ENCODE results near the gene UGT1A9. TPM values are rescaled to one million over a fixed set of nuclear protein-coding genes. Genes with fewer than 3 reads are reported as not detected.

The UGT1A9 gene
- total and polyA plus RNA-seq, 2 of the 13 experiments (the other 11 are each of a cell fraction or from before 2014, with no cell fraction given): 0.07 TPM; not detected in 1

DNA sequence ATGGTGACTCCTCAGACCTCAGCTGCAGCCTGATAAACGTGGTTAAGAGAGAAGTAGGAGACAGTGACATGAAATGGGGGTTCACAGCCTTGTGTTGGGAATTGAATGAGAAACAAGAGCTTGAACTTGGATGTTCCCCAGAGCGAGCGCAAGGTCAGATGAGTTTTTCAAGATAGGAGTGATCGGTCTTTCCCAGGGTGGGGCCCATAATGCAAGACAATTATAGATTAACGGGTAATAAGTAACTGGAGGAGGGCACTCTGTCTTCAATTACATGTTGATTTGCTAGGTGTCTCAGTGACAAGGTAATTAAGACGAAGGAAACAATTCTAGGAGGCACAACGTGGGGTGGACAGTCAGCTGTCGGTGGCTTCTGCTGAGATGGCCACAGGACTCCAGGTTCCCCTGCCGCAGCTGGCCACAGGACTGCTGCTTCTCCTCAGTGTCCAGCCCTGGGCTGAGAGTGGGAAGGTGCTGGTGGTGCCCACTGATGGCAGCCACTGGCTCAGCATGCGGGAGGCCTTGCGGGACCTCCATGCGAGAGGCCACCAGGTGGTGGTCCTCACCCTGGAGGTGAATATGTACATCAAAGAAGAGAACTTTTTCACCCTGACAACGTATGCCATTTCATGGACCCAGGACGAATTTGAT, 41.0 kb downstream of the UGT1A9 start, which contains the start of gene UGT1A5:
Gene UGT1A5 (plus strand): TSS at position 297 of the 651 bp plus-strand sequence. CDS start 85 bp downstream, at position 382.
- no peak within 1 kb of the TSS for H3K27ac ChIP-seq (ENCODE audit: extremely low read length, insufficient read depth, low read length)
- no peaks in the 10 kb centered on the region for H4K20me1 ChIP-seq (ENCODE audit: insufficient read depth, low read length)
- H3K4me1 ChIP-seq (ENCODE audit: insufficient read depth, low read length): no peaks in the 10 kb centered on the region
- intact Hi-C loops (cut with micrococcal nuclease; ENCODE audit: unreplicated experiment): loop anchor here (5.0 kb wide), 3 partner anchors 130 to 310 kb away; no protein-coding TSS in a partner anchor
- no peak within 1 kb of the TSS for H2AFZ ChIP-seq (ENCODE audit: low read length)
- in situ Hi-C loops (cut with HindIII; ENCODE audit: extremely low pct_ligation_motif_present, low pct_unique_long_range_greater_than_20kb): no loop called here
- no peaks in the 10 kb centered on the region for H3K9me3 ChIP-seq (ENCODE audit: low read length)
- H3K27me3 ChIP-seq (ENCODE audit: control insufficient read depth in 1 of 2, insufficient read depth in 2 of 2, low read length in 2 of 2): no peaks in the 10 kb centered on the region
- FAIRE-seq (no peak), ATAC-seq (no peak), DNase-seq (ENCODE audit: low spot score) (no peak)
- H3K4me3 ChIP-seq (replicated peaks in 1 of 3; ENCODE audit: insufficient read depth in 1 of 3, low read depth in 2 of 3, low read length in 3 of 3): no peak within 1 kb of the TSS
- H3K4me2 ChIP-seq (ENCODE audit: low read depth, low read length): no peak within 1 kb of the TSS
- ChIA-PET CTCF (ENCODE audit: low intra/inter-chr PET ratio, low total read pairs) (no interaction called here), POLR2A (no interaction called here)
- H3K36me3 ChIP-seq (replicated peaks in 1 of 2; ENCODE audit: control insufficient read depth in 1 of 2, insufficient read depth in 2 of 2, low read length in 2 of 2): no peaks in the 10 kb centered on the region
- no TSS peak for BruUV-seq (replicated peaks)
- no peaks in the 10 kb centered on the region for H3K79me2 ChIP-seq (ENCODE audit: insufficient read depth, low read length)
- H3K9ac ChIP-seq (ENCODE audit: insufficient read depth, low read depth, low read length): no peak within 1 kb of the TSS
- peak; percentile 69; the same call in 1 of the 2 replicates for TF ChIP-seq ZBTB33 (CRISPR knock-in tag; IDR thresholded peaks at IDR 0.05)
- no peak for TF ChIP-seq ZBTB21 (CRISPR knock-in tag; IDR thresholded peaks at IDR 0.05)
- TF ChIP-seq STAG1 (CRISPR knock-in tag; IDR thresholded peaks at IDR 0.05): 0 out of 2 replicates have a peak, but pooled peaks have one; percentile 7
- no peak for TF ChIP-seq ZNF180 (CRISPR knock-in tag; IDR thresholded peaks at IDR 0.05; ENCODE audit: borderline replicate concordance, low read depth)
- 74% methylated on average over 14 of the region's 14 CpGs for WGBS (ENCODE audit: low lambda C conversion rate)

DNA sequence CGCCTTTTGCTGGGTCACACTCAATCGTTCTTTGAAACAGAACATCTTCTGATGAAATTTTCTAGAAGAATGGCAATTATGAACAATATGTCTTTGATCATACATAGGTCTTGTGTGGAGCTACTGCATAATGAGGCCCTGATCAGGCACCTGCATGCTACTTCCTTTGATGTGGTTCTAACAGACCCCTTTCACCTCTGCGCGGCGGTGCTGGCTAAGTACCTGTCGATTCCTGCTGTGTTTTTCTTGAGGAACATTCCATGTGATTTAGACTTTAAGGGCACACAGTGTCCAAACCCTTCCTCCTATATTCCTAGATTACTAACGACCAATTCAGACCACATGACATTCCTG, 41.5 kb downstream of the UGT1A9 start:
- Histone ChIP-seq H2AFZ (ENCODE audit: low read length) (no peak overlapping the region), H3K79me2 (ENCODE audit: insufficient read depth, low read length) (no peaks in the 10 kb centered on the region), H3K4me1 (ENCODE audit: insufficient read depth, low read length) (no peaks in the 10 kb centered on the region), H3K4me3 (replicated peaks in 1 of 3; ENCODE audit: insufficient read depth in 1 of 3, low read depth in 2 of 3, low read length in 3 of 3) (no peak overlapping the region), H3K9me3 (ENCODE audit: low read length) (no peaks in the 10 kb centered on the region), H3K27me3 (ENCODE audit: control insufficient read depth in 1 of 2, insufficient read depth in 2 of 2, low read length in 2 of 2) (no peaks in the 10 kb centered on the region; a peak in 1 of 5 replicates), H3K27ac (ENCODE audit: extremely low read length, insufficient read depth, low read length) (no peak overlapping the region), H3K9ac (ENCODE audit: insufficient read depth, low read depth, low read length) (no peak overlapping the region), H3K36me3 (replicated peaks in 1 of 2; ENCODE audit: control insufficient read depth in 1 of 2, insufficient read depth in 2 of 2, low read length in 2 of 2) (no peaks in the 10 kb centered on the region), H4K20me1 (ENCODE audit: insufficient read depth, low read length) (no peaks in the 10 kb centered on the region), H3K4me2 (ENCODE audit: low read depth, low read length) (no peak overlapping the region)
- POLR2A ChIA-PET: no interaction called here
- WGBS (ENCODE audit: low lambda C conversion rate): 81% methylated on average over 7 of the region's 7 CpGs
- no peak for DNase-seq (ENCODE audit: low spot score)
- no peak for FAIRE-seq
- no TSS peak for BruUV-seq (replicated peaks)
- in situ Hi-C loops (cut with HindIII; ENCODE audit: extremely low pct_ligation_motif_present, low pct_unique_long_range_greater_than_20kb): no loop called here
- ATAC-seq: no peak
- intact Hi-C loops (cut with micrococcal nuclease; ENCODE audit: unreplicated experiment): loop anchor here (5.0 kb wide), 3 partner anchors 131 to 311 kb away; no protein-coding TSS in a partner anchor
- no peak for TF ChIP-seq RBM22 (optimal IDR thresholded peaks at IDR 0.05; ENCODE audit: low read length)
- no peak for TF ChIP-seq PTBP1 (IDR thresholded peaks at IDR 0.05; ENCODE audit: low read depth, low read length, poor library complexity, severe bottlenecking)
- no peak for TF ChIP-seq EHMT2 (IDR thresholded peaks at IDR 0.05; ENCODE audit: borderline replicate concordance, low read depth, low read length)
- no peak for TF ChIP-seq MIER3 (CRISPR knock-in tag; IDR thresholded peaks at IDR 0.05; ENCODE audit: borderline replicate concordance)
- TF ChIP-seq ZFAT (CRISPR knock-in tag; conservative IDR thresholded peaks at IDR 0.05): no peak
- TF ChIP-seq HNRNPLL (IDR thresholded peaks at IDR 0.05; ENCODE audit: low read depth, low read length, poor library complexity, severe bottlenecking): no peak
- CTCF ChIA-PET (ENCODE audit: low intra/inter-chr PET ratio, low total read pairs): no interaction called here
